GM03348 (cell line): ENCODE results near the gene ITGAV.

ENCODE experiments used
- DNase-seq: peaks from one replicate; pipeline ENCODE4 v3.0.0; 2012; ENCODE audit warnings: low spot score

Gene ITGAV

DNA sequence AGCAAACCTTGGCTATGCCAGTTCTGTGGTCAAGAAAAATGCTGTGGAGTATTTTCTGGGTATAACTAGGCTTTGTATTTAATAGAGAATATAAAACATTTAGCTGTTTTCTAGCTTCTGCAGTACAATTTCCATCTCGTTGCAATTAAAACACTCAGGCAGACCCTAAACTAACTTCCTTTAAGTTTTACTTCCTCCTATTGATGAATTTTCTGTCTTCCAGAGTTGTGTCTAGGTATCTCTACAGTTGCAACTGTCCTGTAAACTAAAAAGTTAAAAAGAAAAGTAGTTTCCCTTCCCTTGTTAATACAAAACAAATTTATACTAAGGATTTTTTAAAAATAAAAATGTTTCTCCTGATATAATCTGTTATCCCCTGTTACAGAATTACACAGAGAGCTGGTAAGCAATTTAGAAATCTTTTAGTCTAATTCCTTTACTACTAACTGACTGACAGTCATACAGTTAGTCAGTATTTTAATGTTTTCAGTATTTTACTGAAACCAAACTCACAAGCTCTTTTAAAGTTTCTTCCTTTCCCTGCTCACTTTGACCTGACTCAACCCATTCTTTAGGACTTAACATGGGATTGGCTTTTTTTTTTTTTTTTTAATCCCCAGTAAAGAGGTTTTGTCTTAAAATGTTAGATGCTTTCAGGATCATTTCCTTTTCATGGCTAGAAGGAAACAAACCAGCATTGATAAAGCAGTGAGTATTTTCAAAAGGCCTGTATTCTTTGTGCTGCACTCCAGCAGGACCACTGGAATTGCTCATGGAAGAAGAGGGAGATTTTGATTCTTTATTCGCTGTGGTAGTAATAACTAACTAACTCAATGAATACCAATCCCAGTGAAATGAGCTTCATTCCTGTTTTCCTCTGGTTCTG lies 22.9 kb downstream of the ITGAV start:
- no peak for DNase-seq

DNA sequence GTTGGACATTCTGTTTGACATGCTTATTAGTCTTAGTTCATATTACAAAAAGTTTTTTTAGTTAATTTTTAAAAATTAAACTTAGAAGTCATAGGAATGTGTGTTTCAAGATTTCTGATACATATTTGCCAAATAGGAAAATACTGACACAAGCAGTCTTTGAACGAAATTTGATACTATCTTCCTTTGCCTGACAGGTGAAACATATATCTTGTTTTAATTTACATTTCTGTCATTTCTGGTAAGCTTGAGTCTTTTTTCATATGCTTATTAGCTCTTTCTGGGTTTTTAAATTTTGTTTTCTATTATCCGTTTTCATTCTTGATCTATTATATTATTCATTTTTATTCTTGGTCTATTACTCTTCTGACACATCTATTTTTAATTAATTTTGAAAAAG lies 24.5 kb downstream of the ITGAV start:
- DNase-seq: no peak

DNA sequence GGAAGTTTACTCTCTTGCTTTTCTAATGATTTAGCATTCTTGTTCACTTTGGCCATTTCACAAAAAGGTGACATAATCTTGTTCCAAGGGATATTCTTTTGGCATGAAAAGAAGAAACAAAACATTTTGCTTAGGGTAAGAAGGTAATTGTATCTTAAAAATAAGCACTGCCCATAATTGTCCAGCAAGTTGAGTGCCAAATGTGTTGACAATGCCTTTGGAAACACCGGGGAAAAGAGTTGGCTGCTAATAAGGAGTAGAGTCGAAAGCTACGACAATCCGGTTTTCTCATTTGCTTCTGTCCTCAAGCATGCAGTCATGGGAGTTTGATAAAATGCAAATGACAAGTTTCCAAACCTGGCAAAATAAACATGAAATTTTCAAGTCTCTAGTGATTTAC lies 27.3 kb downstream of the ITGAV start:
- no peak for DNase-seq

DNA sequence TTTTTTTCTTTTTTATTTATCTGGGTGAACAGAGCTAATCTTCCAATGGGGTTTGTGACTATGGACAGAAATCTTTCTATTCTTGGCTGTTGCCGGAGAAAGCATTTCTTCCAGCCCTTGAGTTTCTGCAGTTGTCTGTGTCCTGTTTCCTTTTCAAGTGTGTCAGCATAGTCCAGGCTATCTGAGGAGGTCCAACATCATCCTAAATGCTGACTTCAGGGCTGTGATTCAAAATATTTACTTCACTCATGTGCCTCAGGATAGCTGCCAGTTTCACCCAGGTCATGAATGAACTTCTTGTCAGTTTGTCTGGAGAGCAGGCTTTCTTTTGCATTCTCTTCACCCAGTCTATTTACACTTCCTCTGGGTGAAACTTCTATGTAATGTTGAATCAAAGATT lies 27.9 kb downstream of the ITGAV start:
- no peak for DNase-seq

DNA sequence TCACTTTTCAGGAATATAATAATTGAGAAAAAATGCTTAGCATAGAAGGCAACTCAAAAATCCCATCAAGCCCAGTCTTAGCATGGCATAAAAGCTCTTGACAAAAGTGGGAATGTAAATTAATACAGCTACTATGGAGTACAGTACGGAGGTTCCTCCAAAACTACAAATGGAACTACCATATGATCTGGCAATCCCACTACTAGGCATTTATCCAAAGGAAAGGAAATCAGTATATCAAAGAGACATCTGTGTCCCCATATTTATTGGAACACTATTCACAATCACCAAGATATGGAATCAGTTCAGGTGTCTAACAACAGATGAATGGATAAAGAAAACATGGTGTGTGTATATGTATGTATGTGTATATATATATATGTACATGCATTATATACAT lies 28.8 kb downstream of the ITGAV start:
- DNase-seq: no peak

DNA sequence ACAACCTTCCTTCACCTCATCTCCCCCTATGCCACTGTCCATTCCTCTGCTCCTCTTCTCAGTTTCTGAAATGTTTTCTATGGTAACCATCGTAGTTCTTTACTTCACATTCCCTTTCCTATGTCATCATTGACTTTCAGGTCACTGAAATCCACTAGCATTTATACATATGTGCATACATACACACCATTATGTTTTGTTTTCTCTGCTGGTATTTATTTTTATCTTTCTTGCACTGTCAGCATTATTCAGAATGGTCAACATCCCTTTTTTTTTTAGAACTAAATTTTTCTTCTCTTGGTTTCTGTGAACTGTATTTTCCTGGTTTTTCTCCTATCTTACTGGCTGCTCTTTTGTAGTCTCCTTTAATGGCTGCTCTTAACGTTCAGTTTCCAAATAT lies 33.2 kb downstream of the ITGAV start:
- no peak for DNase-seq

DNA sequence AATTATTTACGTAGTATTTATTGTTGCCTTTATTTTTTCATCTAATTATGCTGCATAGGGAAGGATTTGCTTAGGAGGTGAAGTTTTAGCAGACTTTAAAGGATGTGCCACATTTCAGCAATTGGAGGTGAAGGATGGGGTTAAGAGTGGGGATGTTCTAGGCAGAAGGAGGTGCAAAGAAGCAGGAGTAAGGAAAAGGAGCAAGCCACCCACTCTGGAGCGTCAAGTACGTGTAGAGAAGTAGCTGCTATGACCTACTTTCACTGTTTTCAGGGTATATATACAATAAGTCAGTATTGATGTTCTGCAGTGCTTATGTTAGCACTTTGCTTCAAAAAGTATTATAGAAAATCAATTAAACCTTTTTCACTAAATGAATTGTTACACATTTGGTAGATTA lies 34.4 kb downstream of the ITGAV start:
- DNase-seq: no peak

DNA sequence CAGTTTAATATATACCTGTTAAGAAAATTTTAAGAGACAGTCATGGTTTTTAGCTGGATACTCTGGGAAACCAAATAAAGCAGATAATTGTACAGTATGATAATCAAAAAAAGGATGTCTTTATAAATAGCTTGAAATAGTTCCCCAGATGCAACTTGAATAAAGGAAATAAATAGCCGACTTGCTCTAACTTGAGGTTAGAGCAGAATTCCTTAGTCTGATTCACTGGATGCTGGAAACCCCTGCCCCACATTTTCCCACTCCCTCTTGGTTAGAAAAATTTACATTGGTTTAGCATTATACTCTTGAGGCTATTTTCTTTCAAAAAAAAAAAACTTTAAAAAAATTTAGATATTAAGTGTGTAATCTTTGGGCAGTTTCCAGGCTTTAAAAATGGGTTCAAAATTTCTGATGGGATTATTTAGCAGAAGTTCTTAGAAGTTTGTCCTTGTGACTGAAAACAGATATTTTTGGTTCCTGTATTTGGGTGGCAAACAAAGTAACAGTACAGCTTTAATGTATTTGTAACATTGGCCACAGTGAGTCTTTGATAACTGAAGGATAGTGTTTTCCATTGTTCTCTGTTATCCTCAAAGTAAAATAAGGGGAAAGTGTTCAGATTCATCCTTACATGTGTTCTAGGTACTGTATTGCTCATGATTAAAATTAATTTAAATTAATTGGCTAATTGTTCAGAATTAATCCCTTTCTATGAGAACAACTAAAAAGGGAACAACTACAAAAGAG lies 39.6 kb downstream of the ITGAV start:
- no peak for DNase-seq

DNA sequence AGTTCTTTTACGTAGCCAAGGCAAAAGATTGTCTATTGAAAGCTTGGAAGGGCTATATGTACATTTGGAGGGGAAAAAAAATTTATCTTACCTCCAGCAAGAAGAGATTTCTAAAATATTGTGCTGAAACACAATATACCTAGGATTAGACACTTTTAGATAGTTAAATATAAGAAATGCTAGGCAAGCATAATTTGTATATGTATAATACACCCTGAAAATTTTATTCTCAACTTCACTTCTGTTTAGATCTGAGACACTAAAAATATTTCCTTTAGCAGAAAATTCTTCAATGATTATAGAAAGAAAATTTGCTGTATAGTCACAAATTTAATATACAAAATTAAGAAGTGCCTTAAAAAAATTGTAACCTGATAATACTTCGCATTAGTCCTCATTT lies 42.6 kb downstream of the ITGAV start:
- DNase-seq: no peak

DNA sequence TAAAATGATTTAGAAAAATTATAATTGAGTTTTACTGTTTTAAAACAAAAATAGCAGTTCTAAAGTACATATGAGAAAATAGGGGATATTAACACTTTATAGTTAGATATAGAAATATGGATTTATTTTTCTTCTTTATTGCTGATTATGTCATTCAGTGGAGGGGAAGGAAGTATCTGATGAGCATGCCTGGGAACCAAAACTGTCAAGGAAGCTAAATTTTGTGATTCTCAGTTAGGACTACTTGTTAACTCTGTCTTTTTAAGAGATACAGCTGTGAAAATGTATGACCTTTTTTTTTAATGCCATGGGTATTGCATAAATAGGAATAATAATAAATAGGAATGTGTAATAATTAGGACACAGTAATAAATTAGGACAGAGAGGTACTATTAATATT lies 44.8 kb downstream of the ITGAV start:
- no peak for DNase-seq

DNA sequence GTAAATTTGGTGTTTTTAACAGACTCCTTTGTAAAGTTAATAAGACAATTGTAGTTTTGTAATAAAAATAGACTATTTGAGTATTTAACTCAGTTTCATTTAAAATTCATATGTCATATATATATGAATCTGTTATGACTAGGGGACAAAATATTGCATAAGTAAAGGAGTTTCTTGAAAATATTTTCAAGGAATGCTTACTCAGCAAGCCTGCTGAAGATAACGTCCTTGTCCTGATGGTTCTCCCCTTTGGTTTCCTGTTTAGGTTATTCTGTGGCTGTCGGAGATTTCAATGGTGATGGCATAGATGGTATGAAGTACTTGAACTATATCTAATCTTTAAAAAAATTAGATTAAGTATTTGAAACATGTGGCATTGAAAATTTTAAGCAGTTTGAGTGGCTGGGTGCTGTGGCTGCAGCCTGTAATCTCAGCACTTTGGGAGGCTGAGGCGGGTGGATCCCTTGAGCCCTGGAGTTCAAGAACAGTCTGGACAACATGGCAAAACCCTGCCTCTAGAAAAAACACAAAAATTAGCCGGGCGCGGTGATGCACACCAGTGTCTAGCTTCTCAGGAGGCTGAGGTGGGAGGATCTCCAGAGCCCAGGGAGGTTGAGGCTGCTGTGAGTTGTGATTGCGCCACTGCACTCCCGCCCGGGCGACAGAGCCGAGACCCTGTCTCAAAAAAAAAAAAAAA lies 47.1 kb downstream of the ITGAV start:
- DNase-seq: no peak

DNA sequence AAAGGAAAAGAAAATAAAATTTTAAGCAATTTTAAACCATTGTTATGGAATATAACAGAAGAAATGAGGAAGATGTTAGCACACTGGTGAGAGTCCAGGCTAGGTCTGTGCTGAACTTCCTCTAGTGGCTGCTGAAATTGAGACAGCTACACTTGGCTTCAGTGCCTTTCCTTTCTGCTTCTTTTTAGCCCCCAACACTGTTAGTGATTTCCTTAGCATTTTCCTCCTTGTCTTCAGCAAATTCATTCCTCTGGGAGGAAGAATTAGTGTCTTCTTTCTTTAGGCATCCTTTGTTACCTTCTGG lies 47.6 kb downstream of the ITGAV start:
- no peak for DNase-seq

DNA sequence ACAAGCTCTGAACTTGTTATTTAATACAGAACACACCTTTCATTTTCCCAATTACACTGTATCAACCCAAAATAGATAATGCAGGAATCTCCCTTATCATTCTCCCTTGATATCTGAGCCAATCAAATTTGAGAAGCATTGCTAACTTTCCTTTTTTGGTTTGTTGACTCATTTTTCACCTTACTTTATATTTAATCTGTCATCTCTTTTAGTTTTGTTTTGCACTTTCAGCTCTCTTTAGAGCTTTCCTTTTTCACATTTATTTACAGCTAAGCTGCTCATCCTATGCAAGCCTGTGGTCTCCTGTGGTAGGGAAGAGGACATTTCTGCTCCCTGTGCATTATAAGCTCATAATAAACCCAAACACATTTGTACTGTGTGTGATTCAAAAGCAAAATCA lies 50.1 kb downstream of the ITGAV start:
- DNase-seq: no peak

DNA sequence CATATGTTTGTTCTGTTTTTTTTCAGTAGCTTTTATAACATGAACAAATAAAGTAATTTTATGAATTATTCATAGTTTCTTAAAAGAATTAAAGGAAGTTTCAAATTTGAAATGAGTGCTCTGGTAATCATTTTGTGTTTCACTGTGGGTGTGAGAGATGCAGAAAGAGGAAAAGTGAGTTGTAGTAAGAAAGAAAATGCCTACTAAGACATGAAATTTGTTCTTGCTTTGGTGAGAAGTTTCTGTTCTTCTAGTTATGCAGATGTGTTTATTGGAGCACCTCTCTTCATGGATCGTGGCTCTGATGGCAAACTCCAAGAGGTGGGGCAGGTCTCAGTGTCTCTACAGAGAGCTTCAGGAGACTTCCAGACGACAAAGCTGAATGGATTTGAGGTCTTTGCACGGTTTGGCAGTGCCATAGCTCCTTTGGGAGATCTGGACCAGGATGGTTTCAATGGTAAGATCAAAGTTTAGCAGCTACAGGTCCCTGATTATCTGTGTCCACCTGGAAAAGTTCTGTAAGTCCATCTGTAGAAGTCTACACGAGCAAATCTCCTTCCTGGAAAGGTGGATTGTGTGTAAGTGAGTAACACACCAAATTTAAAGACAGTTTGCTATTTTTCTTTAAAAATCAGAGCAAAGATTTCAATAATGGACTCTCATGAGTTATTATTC lies 51.4 kb downstream of the ITGAV start:
- DNase-seq: no peak

DNA sequence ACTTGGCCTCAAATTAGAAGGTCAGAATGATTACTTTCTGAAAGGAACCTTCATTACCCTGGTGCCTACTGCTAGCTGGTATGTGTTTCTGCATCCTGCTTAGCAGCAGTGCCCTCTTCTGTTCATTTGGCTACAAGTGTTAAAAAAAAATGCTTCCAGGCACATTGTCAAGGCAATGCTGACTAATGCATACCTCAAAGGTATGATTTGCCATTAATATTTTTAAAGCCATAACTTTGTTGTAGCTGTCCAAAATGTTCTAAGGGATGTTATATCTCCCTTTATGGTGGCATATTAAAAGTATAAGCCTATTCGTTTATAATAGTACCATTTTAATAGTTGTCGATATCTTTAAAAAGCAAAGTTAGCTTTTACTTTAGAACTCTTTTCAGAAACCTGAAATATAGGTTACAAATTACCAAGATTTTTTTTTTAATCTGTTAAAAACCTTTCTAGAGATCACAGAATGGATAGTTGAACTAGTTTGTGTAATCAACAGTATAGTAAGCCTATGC lies 52.0 kb downstream of the ITGAV start:
- DNase-seq: peak; percentile 76

DNA sequence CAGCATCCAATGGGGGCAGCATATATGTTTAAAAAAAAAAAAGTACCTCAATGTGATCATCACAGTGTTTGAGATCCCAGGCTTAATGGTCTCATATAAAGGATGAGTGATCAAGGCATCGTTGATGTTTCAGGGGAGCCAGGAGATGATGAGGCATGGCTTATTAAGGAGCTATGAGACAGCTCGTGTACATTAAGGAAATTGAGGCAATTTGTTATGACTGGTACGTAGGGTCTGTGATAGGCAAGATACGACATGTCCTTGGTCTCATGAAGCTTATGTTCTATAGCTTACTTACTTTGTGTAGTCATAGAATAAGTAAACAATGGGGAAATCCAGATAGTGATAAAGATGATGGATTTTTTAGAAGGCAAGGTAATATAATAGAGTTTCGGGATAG lies 54.9 kb downstream of the ITGAV start:
- DNase-seq: no peak

DNA sequence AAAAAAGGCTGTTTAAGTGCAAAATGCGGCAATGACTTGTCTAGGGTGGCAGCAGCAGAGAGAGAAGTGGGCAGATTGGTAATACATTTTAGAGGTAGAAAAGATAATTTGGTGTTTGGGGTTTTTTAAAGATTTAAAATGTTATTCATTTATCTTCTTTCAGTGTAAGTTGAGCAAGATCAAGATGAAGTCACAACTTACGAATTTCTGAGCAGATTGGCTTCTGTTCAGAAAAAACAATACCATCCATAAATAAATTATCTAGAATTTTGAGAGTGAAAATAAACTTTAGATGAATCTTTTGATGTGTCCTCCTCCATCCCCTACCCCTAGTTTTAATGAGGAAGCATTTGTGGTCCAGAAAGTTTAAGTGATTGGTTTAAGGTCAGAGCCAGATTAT lies 56.1 kb downstream of the ITGAV start:
- peak; percentile 2 for DNase-seq

DNA sequence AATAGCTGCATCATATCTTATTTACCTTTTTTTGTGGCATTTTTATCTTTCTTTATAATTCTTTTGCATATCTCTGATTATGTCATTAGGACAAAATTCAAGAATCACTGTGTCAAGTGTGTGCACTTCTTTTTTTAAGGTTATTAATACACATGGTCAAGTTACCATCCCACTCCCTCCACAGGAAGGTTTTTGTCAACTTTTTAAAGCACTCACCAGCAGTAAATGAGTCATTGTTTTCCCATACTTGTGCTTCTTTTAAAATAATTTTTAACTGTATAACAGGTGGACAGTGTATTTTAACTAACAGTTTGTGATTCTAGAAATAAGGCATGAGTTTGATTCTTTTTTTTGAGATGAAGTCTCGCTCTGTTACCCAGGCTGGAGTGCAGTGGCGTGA lies 58.3 kb downstream of the ITGAV start:
- no peak for DNase-seq

DNA sequence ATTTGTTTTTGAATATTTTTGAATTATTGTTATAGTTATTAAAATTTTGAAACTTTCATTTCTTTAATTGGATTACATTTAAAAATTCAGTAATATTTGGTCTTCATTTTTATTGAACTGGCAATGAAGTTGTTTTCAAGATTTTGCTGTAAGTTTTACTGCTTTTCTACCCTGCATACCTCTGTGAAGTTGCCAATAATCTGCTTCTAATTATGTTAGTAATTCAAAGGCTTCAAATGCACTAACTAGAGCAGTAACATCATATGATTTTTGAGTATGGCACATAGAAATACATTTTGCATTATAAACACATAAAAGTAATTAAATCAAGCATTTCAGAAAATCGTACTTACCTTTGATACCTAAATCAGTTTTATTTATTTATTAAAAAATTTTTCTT lies 63.7 kb downstream of the ITGAV start:
- peak; percentile 26 for DNase-seq

DNA sequence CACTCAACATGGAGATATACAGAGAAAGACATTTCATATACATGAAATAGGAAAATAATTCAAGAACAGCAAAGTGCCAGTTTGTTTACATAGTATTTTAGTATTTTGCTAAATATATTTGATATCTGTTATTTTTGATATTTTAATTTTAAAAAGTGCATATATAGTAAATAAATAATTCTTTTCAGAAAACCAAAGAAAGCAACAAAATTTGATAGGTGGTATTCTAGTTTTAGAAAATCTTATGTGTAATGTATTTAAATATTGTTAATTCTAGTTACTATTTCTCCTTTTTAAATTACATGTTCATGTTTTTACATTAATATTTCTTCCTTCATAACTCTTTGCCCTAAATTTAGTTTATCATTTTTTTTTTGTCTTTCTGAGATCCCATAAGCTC lies 69.5 kb downstream of the ITGAV start:
- no peak for DNase-seq

DNA sequence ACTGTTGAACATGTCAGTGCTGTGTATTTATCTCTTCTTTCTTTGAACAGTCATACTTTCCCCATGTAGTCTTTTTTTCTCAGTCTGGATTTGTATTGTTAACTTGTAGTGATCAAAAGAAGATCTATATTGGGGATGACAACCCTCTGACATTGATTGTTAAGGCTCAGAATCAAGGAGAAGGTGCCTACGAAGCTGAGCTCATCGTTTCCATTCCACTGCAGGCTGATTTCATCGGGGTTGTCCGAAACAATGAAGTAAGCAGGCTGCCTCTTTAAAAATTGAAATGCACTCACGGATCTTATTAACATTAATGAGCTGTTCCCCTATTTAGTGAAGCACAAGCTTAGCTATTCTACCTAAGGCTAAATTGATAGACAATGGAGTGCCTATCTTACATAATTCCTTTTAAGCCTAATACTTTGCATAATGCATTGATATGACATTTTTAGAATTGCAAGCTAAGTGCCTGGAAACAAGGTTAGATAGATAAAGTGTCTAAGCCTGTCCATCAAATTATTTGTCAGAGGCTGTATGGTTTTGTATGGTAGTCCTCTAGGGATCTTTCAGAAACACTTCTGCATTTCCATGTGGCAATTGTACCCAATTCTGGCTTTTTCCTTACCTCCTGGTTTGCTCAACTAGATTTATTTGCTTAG lies 74.7 kb downstream of the ITGAV start:
- no peak for DNase-seq

DNA sequence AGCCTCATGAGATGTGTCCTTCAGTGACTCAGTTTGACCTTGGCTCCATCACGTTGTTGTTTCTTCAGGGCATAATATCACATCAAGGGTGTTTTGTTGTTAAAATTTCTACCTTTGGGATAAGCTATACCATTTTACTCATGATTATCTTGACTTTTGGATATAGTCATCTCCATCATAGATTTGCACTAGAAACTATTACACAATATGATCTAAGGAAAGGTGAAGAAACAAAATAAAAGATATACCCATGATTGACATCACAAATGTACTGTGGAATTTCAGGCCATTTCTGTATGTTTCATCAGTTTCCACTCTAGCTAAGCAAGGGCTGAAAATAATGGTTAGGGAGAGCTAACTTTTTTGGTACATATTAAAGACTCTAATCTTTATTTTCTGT lies 79.3 kb downstream of the ITGAV start:
- no peak for DNase-seq
